ENCODE measurements around the gene SASH1.

SASH1 gene

DNA sequence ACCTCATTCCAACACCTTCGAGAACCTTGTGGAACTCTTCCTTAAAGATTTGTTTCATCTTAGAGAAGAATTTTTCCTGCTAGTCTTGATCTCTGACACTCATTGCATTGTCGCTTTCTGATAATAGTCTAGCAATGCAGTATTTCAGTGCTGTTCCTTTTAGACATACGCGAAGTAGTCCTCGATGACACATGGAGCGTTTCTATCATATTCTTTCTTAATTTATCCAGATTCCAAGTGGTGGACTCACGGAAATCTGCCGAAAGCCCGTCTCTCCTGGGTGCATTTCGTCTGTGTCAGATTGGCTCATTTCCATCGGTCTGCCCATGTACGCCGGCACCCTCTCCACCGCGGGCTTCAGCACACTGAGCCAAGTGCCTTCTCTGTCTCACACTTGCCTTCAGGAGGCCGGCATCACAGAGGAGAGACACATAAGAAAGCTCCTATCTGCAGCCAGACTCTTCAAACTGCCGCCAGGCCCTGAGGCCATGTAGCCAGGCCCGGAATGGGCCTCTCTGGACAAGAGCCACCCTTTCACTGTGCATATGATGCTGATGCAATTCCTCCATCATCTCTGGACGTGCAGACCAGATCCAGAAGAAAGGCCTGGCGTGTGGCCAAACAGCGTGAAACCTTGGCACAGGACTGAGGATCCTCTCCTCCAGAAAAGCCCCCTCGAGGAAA lies 205.6 kb downstream of the SASH1 start:
- DNase-seq = no peak
- TF ChIP-seq GATA1 (IDR thresholded peaks at IDR 0.05; ENCODE audit: low read depth, low read length) (no peak), POLR2A (IDR thresholded peaks at IDR 0.05; ENCODE audit: low read length) (no peak)

DNA sequence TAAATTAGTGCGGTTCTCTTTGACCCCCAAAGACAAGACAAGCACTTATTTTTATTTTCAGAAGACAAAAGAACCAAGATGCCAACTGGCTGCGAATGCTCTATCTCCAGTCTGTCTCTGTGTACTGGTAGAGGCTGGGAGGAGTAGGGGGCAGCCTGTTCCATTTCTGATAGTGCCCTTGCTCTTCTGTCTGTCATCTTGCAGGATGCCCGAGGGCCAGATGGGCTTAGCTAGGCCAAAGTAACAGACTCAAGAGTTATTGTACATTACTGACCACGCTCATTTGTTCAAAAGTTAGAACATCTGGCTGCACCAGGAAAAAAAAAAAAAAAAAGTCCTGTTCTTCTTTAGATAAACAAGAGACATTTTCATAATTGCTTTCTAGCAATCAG lies 206.1 kb downstream of the SASH1 start:
- TF ChIP-seq GATA1 (IDR thresholded peaks at IDR 0.05; ENCODE audit: low read depth, low read length) (no peak), POLR2A (IDR thresholded peaks at IDR 0.05; ENCODE audit: low read length) (no peak)
- no peak for DNase-seq

DNA sequence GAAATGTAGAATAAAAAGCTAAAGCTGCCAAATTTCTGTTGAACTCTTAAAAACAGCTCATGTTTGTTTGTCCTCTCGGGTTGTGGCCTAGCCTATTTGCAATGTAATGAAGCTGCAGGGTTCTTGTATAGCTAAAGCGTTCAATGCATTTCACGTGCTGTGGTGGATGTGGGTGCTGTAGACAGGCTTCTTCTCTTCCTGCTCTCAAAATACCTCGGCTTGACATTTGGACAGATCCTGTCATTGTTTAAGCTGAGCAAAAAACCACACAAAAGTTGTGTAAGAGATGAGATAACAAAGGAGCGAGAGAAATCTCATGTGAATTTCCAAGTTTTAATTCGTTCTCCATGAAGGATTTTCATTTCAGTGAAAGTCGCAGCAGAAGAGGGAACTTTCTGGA lies 207.9 kb downstream of the SASH1 start:
- TF ChIP-seq GATA1 (IDR thresholded peaks at IDR 0.05; ENCODE audit: low read depth, low read length) (no peak), POLR2A (IDR thresholded peaks at IDR 0.05; ENCODE audit: low read length) (no peak)
- no peak for DNase-seq

DNA sequence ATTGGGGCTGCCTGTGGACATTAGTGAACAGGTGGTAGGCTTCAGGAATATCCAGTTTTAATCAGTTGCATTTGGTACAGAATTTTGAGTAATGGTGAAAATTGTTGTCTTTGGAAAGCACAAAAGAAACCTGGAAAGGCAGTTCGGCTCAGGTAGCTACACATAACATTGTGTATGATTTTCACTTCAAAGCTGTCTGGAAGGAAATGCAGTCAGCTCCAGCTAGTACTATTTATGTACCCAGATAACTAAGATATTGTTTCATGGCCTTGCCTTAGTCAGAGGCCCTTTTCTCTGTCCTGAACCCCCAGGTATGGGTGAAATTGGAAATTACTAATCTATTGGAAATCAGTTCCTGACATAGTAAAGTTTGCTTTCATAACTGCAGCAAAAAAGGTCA lies 208.6 kb downstream of the SASH1 start:
- no peak for DNase-seq
- TF ChIP-seq GATA1 (IDR thresholded peaks at IDR 0.05; ENCODE audit: low read depth, low read length) = no peak
- no peak for TF ChIP-seq POLR2A (IDR thresholded peaks at IDR 0.05; ENCODE audit: low read length)

GRCh38 chr6:148556410-148556809 lies 213.8 kb downstream of the SASH1 start:
- TF ChIP-seq POLR2A (IDR thresholded peaks at IDR 0.05; ENCODE audit: low read length) = no peak
- no peak for TF ChIP-seq GATA1 (IDR thresholded peaks at IDR 0.05; ENCODE audit: low read depth, low read length)
- no peak for DNase-seq

DNA sequence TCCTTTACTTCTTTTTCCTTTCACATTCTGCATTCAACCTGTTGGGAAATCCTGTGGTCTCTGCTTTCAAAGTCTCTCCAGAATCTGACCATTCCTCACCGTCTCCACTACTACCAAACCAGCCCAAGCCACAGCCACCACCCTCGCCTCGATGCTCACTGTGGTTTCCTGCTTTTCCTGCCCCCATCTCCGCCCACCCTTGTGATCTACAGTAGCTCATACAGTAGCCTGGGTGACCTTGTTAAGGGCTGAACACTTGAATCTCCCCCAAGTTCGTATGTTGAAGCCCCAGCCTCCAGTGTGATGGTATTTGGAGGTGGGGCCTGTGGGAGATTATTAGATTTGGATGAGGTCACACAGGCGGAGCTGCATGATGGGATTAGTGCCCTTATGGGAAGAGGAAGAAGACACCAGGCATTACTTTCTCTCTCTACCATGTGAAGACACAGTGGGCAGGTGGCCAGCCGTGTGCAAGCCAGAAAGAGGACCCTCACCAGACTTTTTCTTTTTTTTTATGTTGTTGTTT lies 215.2 kb downstream of the SASH1 start:
- no peak for DNase-seq
- no peak for TF ChIP-seq GATA1 (IDR thresholded peaks at IDR 0.05; ENCODE audit: low read depth, low read length)

DNA sequence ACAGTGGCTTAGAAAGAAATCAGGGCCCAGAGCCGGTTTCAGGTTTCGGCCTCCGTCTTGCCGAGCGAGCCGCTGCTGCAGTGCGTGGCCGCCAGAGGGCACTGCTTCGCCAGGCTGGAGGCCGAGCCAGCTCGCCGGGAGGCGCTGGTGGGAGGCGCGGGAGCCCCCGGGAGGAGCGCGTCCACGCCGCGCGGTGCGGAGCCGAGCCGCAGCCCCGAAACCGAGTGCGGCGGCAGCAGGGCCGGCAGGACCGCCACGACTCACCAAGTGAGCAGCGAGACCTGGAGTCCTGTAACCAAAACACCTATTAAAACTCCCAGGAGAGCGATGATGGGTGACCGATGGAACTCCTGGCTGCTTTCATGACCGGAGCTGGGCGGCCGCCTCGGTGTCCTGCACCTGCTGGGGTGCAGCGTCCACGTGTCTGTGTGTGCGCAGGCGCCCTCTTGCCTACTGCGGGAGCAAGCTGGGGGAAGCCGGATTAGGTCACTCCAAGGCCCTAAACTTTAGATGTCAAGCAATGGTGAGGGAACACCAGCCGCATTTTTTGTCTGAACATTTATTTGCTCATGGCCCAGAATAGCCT lies 217.3 kb downstream of the SASH1 start:
- TF ChIP-seq GATA1 (IDR thresholded peaks at IDR 0.05; ENCODE audit: low read depth, low read length) (no peak), POLR2A (IDR thresholded peaks at IDR 0.05; ENCODE audit: low read length) (no peak)
- peak; percentile 56 to 69 for DNase-seq

GRCh38 chr6:148561629-148562028 lies 219.0 kb downstream of the SASH1 start:
- no peak for DNase-seq

DNA sequence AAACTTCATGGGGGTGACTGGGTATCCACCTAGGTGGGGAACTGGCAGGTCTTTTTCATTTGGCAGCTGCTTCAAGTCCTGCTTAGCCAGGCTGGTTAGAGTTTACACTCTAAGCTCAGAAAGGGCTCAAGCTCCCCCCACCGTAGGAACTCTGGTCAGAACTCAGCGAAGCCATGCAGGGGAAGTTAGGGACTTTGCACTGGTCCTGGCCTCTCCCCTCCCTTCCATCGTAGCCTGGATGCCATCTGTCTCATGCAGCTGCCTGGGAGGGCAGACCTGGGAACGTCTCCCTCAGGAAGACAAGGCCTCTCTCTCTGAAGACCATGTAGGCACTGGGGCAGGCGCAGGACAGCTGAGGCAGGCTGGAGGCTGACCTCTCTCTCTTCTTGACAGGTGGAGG lies 220.4 kb downstream of the SASH1 start:
- TF ChIP-seq POLR2A (IDR thresholded peaks at IDR 0.05; ENCODE audit: low read length) (no peak), GATA1 (IDR thresholded peaks at IDR 0.05; ENCODE audit: low read depth, low read length) (no peak)
- DNase-seq = no peak

More at GRCh38 chr6:148561629-148562028, 219.0 kb downstream of the SASH1 start:
- TF ChIP-seq GATA1 (IDR thresholded peaks at IDR 0.05; ENCODE audit: low read depth, low read length) (no peak), POLR2A (IDR thresholded peaks at IDR 0.05; ENCODE audit: low read length) (no peak)

DNA sequence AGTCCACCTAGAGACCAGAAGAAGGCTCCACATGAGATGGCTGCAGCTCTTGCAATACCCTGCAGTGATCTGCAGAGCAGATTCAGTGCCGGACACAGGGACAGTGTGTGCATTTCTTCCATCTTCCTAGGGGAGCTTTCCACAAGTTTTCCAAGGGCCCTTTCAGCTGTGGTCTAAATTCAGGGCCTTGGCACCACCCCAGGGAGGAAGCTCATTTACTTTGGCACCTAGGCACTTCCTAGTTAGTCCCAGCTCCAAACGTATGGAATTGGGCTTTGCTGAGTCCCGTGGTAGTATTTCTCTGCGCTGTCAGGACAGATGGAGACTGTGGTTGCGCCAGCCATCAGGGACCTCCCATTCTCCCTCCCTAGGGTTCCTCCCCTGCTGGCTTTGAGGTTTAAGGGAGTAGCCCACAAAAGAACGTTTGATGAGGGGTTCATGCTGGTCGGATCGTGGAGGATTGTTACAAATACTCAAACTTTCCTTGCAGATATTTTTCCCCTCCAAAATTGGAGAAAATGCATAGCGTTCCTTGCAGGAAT lies 221.9 kb downstream of the SASH1 start:
- TF ChIP-seq GATA1 (IDR thresholded peaks at IDR 0.05; ENCODE audit: low read depth, low read length) = no peak

GRCh38 chr6:148565321-148565926 lies 222.8 kb downstream of the SASH1 start:
- no peak for DNase-seq
- TF ChIP-seq POLR2A (IDR thresholded peaks at IDR 0.05; ENCODE audit: low read length) (no peak), GATA1 (IDR thresholded peaks at IDR 0.05; ENCODE audit: low read depth, low read length) (no peak)

More for the DNA sequence above, 221.9 kb downstream of the SASH1 start:
- no peak for DNase-seq

DNA sequence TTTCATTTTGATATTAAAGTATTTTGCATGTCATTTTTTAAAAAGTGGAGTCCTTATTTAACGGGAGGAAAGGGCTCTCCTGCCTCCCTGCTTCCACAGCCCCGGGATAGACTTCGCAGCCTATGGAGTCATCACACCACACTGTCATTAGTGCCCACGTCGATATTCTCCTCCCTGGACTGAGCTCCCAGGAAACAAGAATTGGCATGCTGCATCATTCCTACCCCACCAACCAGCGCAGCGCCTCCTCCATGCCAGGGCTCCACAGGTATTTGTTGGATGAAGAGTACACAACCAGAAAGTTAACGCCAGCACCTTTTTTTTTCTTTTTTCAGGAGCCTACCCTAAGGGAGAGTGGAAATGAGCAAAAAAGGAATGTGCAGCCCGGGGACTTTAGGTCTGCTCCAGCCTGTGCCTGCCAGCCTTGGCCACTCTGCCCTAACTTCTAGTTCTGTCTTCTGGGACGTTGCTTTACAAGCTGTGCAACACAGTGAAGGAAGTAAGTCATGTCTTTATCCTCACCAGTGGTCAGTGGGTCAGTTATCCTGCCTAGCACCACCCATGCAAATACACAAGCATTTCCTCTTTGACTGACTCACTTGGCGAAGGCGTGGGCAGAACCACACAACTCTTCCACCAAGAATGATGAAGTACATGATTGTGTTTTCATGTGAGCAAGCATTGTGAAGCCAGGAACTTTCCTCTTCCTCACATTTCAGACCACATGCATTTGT lies 223.5 kb downstream of the SASH1 start:
- no peak for DNase-seq
- no peak for TF ChIP-seq GATA1 (IDR thresholded peaks at IDR 0.05; ENCODE audit: low read depth, low read length)
- TF ChIP-seq POLR2A (IDR thresholded peaks at IDR 0.05; ENCODE audit: low read length) = no peak

DNA sequence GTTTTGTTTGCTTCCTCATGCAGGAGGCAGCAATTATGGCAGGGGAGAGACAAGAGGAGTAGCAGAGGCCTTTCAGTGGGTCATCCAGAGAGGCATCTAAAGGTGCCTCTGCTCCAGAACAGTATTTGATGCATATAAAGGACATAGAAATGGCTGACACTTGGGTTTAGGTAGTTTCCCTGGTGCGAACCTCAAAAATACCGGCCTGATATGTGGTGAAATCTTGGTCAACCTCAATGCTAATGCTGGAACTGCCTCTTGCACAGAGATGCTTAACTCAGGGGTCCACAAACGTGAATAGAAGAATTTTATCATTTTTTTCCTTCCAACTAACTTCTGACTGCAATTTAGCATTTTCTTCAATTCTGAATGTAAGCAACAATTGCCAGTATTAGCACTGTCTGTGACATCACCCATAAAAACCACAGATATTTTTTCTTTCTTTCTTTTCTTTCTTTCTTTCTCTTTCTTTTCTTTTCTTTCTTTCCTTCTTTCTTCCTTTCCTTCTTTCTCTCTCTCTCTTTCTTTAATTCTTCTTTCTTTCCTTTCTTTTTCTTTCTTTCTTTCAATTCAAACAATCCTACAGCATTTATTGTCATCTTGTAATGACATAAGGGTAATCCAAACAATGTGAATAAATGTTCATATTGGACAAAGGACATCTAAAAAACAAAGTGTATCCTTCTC lies 224.2 kb downstream of the SASH1 start:
- TF ChIP-seq POLR2A (IDR thresholded peaks at IDR 0.05; ENCODE audit: low read length) (no peak), GATA1 (IDR thresholded peaks at IDR 0.05; ENCODE audit: low read depth, low read length) (no peak)
- no peak for DNase-seq
